GM21360 (cell line): Measurements from ENCODE around the gene GPR89B.
A peak's percentile ranks its signal among the peaks of the same experiment; 100 is the strongest.
"Not testable (repeated sequence)": the region's sequence is repeated elsewhere in the genome, so short reads cannot be mapped to it uniquely, and the experiment has no call there.

Experiments used
- ATAC-seq: cut with Tn5 transposase; IDR thresholded peaks from one replicate; pipeline ENCODE4 v1.9.1; 2021; ENCODE audit warnings: mild to moderate bottlenecking, moderate library complexity; ENCODE audit not compliant: unreplicated experiment

GPR89B gene

DNA sequence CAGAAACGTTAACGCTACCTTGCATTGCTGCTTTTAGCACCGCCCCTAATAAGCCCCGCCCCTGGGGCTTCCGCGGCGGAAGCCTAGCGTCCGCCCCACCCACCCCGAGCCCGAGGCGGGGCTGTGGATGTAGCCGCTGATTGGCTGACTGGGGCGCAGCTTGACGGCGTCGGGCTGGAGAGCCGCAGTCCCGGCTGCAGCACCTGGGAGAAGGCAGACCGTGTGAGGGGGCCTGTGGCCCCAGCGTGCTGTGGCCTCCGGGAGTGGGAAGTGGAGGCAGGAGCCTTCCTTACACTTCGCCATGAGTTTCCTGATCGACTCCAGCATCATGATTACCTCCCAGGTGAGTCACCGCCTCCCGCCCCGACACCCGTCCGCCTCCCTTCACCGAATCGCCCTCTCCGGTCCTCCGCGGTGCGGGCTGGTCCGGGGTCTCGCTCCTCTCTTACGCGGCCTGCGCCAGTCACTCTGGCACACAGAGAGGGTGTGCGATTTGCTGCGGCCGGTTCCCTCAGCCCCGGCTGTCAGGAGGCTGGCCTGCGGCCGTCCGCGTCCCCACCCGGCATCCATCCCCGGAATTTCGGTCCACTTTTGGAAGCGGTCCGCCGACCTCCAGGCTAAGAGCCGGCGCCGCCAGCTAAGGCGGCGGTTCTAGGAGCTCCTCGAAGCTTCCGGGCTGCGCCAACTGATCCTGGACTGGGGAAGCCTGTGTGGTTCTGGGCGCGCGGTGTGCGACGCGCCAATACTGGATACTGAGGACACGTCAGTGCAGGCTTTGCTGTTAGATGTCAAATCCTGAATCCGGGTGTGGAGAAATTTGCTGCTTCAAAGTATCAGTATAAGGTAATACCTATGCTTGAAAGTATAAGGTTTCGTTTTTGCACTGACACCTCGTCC, at the start of gene GPR89B:
TSS of gene GPR89B (plus strand) at position 185 of the 897 bp plus-strand sequence. CDS start at position 302, 117 bp downstream.
- ATAC-seq: peak; percentile 92

DNA sequence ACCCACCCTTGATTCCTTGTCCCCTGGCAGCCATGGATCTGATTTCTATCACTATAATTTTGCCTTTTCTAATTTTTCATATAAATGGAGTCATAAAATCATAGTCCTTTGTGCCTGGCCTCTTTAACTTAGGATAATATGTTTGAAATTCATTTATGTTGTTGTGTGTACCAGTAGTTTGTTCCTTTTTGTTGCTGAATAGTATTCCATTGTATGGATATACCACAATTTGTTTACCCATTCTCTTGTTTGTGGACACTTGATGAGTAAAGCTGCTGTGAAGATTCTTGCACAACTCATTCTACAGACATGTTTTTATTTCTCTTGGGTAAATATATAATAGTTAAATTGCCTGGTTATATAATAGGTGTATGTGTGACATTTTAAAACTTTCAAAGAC, 48.3 kb upstream of the GPR89B start:
- ATAC-seq: no peak

DNA sequence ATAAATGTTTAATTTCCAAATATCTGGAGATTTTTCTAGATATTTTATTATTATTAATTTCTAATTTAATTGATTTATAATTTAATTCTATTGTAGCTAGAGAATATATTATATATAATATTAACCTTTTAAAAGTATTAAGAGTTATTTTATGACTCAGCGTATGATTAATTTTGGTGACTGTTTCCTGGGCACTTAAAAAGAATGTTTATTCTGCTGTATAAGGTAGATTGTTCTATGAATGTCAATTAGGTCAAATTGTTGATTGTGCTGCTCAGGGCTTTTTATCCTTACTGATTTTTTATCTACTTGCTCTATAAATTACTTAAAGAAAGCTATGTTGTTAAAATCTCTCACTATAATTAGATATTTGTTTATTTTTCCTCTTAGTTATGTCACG, 45.7 kb upstream of the GPR89B start:
- no peak for ATAC-seq

DNA sequence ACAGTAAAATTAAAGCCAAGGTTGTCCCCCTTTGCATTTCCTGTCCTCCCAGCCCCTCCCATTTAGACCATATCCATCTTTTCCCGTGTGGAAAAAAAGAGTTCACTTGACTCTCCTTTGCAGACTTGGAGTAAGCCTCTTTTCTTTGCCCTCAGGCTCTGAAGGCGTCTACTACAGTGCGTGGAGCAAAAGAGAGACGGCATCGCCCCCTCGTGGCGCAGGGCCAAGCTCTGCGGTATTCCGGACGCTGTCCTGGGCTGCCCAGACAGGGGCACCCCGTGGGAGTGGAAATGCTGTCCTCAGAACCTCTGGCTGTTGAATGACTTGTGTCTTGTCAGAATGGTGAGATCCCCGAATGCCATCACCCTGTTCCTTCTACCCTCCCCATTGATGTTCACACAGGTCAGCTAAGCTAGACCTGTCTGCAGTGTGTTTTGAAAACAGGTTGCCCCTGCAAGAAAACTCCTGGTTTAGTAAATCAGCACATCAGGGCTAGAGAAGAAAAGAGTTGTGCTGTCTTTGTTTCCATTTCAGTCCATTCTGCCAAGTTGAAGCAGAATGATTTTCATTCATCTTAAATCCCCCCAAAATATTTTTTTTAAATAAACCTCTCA, 37.9 kb upstream of the GPR89B start:
- ATAC-seq: no peak

DNA sequence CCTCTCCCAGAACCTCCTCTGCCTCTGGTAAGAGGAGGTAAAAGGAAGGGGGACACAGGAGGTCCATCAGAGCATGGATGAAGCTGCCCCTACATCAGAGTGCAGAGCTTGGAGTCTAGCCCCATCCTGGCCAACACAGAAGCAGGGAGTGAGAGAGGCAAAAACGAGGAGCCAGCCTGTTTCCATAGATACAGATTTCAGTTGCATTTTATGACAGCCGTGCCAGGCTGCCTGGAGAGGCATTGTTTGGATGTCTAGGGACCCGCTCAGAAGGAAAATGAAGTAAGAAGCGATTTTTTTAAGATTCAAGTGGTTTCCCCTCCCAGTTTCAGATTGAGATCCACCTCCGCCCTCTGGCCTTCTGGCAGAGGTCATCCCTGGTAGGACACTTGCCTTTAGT, 37.1 kb upstream of the GPR89B start:
- no peak for ATAC-seq

DNA sequence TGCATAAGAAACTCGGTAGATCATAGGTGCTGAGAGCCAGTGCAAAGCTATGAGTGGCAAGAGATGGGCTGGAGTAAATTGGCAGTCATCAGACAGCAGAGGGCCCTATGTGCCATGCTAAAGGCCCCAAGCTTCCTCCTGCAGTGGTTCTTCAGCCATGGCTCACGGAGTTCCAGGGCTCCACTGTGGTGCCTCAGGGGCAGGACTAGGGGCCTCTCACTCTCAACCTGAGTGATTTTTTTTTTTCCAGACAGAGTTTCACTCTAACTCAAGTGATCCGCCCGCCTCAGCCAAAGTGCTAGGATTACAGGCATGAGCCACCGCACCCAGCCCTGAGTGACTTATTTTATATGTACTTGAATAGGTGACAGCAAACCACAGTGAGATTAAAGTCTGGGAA, 36.0 kb upstream of the GPR89B start:
- ATAC-seq: no peak

DNA sequence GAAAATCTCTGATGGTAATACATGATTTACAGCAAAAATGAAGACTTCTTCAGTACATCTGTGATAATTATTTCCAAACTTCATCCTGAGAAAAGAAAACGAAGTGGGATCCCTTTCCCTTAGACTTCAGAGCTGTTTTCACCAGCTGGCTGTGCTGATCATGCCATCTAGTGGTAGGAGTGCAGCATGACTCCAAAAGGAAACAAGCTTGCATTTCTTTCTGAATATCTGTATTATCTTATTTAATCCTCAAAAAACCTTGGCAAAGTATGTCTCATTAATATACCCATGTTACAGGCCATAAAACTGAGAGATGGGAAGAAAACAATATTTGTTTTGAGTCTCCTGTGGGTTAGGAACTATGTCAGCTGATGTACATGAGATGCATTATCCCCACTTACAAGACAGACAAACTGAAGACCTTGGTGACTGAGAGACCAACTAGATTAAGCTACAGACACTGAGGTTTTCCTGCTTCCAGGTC, 35.4 kb upstream of the GPR89B start:
- no peak for ATAC-seq

DNA sequence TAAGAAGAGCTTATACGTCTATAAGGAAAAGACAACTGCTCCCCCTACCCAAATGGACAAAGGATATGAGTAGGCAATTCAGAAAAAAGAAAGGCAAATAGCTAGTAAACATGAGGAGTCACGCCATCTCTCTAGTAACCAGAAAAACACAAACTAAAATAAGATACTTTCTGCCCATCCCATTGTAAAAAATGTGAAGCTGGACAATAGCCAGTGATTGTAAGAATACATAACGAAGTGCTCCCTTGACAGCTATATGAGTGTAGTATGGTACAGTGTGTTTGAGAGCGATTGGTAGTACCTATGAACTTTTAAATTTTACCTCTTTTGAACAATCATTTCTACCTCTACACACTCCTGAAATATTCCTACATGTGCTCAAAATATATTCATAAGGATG, 33.1 kb upstream of the GPR89B start:
- no peak for ATAC-seq

DNA sequence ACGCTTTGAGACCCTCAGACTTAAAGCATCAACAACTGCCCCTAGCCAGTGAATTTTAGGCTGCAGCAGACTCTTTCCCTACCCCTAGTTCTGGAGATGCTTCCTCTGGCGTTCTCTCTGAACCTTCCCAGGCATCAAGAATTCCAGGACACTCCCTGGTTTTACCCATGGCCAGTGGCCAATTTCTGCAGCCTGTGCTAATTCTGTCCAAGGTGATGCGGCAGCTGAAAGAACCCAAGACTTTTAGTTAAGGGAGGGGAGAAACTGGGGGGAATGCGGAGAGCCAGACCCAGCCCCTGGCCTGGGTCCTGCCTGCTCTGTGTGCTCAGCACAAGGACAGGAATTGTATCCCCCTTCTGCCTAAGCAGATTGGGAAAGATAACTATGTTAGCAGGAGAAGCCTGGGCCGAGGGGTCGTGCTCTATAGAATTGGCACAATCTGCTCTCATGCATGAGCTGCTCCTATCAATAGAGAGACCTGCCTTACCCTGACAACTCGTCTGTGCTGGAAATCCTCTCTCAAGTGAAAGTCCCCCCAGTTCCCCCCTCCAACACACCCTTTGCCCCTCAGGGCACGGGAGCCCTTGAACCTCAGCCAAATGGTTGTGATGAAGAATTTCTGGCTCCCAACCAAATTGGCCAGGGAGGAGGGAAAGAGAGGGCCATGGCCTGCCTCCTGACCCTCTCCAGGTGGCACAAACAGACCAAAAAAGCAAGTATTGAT, 31.0 kb upstream of the GPR89B start:
- ATAC-seq: no peak

DNA sequence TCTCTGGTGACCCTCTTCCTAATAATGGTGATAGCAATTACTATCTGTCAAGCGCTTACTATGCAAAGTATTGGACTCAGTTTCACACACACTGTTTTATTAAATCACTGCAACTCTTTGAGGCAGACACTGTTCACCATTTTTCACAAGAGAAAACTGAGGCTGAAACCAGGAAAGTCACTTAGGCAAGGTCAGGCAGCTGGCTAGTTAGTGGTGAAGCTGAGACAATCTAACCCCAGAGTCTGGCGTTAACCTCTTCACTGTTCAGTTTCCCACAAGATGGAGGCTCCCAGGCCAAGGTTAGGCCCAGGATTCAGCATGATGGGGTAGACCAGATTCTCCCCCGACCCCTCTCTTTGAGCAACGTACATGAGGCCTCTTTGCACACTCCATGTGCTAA, 30.4 kb upstream of the GPR89B start:
- ATAC-seq: no peak

DNA sequence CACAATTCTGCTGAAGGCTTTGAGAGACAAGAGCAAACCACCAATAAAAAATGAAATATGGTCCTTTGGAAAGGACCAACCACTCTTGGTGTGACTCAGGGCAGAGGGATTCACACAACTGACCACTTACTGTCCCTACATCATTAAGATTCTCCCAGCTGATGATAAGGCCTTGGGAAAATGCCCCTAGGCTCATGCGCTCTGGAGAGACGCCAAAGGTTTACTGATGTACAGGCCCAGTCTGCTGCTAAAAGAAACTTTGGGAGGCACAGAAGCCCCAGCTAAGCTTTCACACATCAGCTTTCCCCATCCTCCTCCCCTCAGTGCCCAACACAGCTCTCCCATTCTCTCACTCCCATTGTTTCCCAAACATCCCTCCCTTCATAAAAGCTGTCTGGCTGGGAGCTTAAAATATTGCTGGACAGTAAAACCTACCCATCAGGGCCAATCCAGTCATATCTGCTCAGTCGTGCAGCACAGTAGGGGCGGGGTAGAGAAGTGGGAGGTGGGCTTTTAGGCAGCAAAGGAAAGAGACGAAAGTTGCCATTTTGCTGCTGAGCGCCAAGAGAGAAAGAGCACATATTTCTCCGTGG, 25.9 kb upstream of the GPR89B start, which contains the start of gene GJA8:
TSS of gene GJA8 (plus strand) at position 543 of the 593 bp plus-strand sequence. CDS start 5,161 bp downstream, outside the sequence.
- no peak for ATAC-seq

DNA sequence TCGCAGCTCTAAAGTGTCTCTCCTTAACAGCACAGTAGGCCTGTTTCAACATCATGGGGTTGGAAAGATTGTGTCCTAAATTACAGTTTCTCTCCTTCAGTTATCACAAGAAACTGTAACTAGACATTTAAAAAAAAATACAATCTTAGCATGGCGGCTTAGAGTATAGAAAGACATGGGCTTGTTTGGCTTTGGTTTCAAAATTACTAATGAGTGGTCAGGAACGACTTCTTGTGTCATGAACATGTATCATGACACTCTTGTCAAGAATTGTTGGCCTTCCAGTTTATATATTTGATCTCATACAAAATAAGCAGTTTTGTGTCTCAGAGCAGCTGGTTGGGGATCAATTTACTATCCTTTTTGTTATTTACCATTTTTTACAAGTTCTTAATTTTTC, 23.5 kb upstream of the GPR89B start:
- ATAC-seq: no peak

DNA sequence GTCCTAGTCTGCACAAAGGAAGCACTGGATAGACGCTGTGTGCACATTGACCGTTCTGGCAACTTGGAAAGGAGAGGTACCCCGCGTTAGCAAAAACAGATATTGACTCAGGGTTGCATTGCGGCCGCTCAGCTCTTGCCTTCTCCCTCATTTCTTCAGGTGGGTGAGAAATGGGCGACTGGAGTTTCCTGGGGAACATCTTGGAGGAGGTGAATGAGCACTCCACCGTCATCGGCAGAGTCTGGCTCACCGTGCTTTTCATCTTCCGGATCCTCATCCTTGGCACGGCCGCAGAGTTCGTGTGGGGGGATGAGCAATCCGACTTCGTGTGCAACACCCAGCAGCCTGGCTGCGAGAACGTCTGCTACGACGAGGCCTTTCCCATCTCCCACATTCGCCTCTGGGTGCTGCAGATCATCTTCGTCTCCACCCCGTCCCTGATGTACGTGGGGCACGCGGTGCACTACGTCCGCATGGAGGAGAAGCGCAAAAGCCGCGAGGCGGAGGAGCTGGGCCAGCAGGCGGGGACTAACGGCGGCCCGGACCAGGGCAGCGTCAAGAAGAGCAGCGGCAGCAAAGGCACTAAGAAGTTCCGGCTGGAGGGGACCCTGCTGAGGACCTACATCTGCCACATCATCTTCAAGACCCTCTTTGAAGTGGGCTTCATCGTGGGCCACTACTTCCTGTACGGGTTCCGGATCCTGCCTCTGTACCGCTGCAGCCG, 20.3 kb upstream of the GPR89B start:
- no peak for ATAC-seq

DNA sequence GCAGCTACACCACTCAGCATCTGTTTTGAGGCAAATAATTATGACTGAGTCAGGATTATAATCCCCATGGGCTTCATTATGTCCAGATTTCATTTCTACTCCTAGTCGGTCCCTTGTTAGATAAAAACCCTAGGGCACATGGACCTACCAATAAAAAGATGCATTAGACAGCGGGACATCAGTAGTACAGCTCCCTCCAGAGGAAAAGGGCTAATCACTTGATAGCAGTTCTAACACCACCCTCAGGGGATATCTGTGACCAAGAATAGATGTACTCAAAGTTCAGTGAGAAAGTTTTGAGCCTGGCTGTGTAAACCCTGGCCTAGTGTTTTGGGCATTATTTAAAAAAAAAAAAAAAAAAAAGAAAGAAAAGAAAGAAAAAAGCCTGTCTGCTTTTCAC, 15.7 kb upstream of the GPR89B start:
- no peak for ATAC-seq

DNA sequence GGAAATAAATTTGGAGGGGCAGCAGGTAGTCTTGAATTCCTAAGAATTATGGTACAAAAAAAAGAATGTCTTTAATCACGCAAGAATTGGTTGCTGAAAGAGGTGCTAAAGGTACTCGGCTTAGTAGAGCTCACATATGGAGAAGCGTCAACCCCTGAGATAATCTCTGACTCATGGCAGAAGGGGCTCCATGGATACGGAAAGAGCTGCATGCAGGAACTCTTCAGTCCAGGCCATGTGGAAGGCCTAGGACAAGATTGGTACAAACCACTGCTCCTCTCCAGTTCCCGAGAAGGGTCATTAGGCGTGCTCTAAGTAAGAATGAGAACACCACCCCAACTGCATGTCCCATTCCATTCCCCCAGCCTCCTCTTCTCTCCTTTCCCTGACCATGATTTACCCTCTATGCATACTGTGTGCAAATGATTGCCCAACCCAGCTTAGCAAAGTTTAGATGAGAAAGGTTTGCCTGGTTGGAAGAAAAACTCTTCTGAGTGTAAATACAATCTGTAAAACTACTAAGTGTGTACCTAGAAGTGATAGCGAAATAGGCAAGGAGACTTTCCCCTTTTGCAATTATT, 14.8 kb upstream of the GPR89B start:
- no peak for ATAC-seq

DNA sequence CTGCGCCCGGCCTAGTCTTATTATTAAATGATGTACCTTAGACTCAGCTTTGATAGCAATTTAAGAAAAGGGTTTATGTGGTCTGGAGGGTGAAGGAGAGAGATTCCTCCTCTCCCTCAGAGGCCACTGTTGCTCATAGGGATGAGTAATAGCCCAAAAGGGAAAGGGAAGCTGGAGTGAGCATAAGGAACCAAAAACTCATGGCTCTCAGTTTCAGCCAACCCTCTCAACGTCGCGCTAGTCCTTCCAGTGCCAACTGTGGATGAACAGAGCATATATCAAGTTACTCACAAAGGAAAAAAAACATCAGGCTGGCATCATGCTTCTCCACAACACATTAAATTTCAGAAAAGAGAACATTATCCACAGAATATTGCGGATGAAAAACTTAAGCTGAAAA, 8.3 kb upstream of the GPR89B start:
- ATAC-seq: no peak

DNA sequence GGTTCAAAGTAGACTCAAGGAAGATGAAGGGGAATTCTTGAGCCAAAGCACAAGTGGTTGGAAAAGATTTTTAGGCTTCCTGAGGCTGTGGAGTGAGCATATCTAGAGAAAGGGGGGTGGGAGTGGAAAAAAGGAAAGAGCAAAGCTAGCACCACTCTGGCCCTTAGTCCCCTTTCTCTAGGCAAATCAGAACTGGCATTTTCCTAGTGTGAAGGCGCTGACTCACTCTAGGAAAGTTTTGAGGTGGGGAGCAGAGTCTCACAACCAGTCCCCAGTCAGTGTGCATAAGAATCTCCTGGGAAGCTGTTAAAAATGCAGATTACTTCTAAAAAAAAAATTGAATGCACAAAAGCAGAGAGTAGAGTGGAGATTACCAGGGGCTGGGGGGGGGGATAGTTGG, 3.4 kb upstream of the GPR89B start:
- no peak for ATAC-seq

DNA sequence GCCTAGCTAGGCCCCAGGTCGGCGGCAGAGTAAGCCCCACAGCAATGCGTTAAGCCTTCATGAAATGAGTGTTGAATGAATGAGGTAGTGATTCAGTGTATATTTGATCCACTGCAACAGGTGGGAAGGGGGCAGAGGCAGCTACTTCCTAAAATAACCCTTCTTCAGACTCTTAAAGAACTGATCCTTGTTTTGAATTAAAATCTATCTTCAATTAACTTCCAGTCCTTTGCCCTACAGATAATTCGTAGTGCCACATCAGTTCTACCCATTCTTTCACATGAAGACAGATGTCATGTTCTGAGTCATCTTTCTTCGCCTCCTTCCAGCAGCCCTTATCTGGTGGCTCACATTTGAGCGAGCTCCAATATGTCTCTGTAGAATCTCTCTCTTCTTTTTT, 1.0 kb upstream of the GPR89B start:
- ATAC-seq: not testable (repeated sequence)

DNA sequence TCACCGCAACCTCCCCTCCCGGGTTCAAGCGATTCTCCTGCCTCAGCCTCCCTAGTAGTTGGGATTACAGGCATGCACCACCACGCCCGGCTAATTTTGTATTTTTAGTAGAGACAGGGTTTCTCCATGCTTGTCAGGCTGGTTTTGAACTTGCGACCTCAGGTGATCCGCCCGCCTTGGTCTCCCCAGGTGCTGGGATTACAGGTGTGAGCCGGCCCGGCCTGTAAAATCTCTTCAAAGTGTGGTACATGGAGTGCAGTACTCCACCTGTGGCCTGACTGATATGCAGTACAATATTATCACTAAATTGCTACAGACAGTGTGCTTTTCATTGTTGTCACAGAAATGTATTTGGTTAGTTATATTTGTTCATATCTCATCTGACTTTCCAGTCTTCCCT, 531 bp upstream of the GPR89B start:
- not testable (repeated sequence) for ATAC-seq

DNA sequence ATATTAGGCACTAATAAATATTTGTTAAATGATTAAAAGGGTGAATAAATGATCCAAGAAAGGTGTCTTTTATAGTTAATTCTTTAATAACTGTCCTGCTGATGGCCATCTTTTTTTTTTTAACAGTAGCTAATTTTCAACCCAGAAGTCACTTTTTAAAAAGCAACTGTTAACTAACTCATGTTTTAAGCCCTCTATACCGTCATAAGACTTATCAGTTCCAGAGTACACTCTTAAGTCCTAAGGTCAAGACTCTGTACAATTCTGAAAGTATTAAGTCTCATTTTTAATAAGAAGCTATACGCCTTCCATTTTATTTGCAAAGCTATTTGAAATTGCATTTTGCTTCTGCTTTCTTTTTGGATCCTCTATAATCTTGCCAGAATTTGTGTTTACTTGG, 2.9 kb downstream of the GPR89B start:
- not testable (repeated sequence) for ATAC-seq
